H1 (cell line): ENCODE data around the gene SBNO2. TPM values are rescaled to one million over a fixed set of nuclear protein-coding genes. Genes with fewer than 3 reads are reported as not detected.

Experiments
- CHD2 ChIP-seq: IDR thresholded peaks from 2 replicates; pipeline ENCODE4 v1.6.1; 2012; ENCODE audit warnings: low read length, improper control_type of control experiment
- EGR1 ChIP-seq: IDR thresholded peaks from 2 replicates; pipeline ENCODE4 v1.6.1; 2011; ENCODE audit warnings: low read depth, low read length, borderline replicate concordance
- KDM1A ChIP-seq: fragments of 200-600, 300-600 bp; sonication (generic); IDR thresholded peaks from 2 replicates; pipeline ENCODE4 v1.7.1; 2016; ENCODE audit warnings: mild to moderate bottlenecking, low read length, borderline replicate concordance
- PHF8 ChIP-seq: fragments of 200-600 bp; sonication (generic); conservative IDR thresholded peaks from 2 replicates; pipeline ENCODE4 v1.7.1; 2012; ENCODE audit warnings: low read depth, mild to moderate bottlenecking, inconsistent platforms, low read length, moderate library complexity
- POLR2A ChIP-seq, 2 experiments: IDR thresholded peaks; 1 replicate in 1 of 2; 2 replicates in 1 of 2; pipeline ENCODE4 v1.6.1; 2011; ENCODE audit warnings: low read depth in 2 of 2, low read length in 2 of 2, mild to moderate bottlenecking in 2 of 2; ENCODE audit errors: control extremely low read depth in 1 of 2
- RAD21 ChIP-seq, 2 experiments: IDR thresholded peaks in 1 of 2; conservative IDR thresholded peaks in 1 of 2; 2 replicates each; pipeline ENCODE4 v1.6.1; 2011; ENCODE audit warnings: low read depth in 2 of 2, low read length in 2 of 2, improper control_type of control experiment in 1 of 2, inconsistent platforms in 1 of 2, mild to moderate bottlenecking in 1 of 2, moderate library complexity in 1 of 2
- RBBP5 ChIP-seq: IDR thresholded peaks from 2 replicates; pipeline ENCODE4 v1.7.1; 2012; ENCODE audit warnings: low read depth, mild to moderate bottlenecking, inconsistent platforms, low read length, moderate library complexity, borderline replicate concordance
- SP1 ChIP-seq: IDR thresholded peaks from 2 replicates; pipeline ENCODE4 v1.6.1; 2011; ENCODE audit warnings: low read depth, low read length
- TAF1 ChIP-seq: IDR thresholded peaks from 2 replicates; pipeline ENCODE4 v1.6.1; 2011; ENCODE audit warnings: mild to moderate bottlenecking, low read depth, low read length
- TBP ChIP-seq: IDR thresholded peaks from 2 replicates; pipeline ENCODE4 v1.6.1; 2011; ENCODE audit warnings: low read depth, low read length, improper control_type of control experiment
- TEAD4 ChIP-seq: IDR thresholded peaks from 2 replicates; pipeline ENCODE4 v1.6.1; 2012; ENCODE audit warnings: low read depth, low read length, inconsistent platforms, mixed read lengths
- YY1 ChIP-seq: IDR thresholded peaks from 2 replicates; pipeline ENCODE4 v1.6.1; 2011; ENCODE audit warnings: low read depth, mild to moderate bottlenecking, low read length
- polyA plus RNA-seq, 7 experiments: library from polyadenylated mRNA; depleted of rRNA in 3 of 7; stranded (reverse) in 5 of 7; unstranded in 2 of 7; fragments of >200 nt in 5 of 7; fragments of 200-250 nt in 2 of 7; gene quantifications; 1 replicate in 5 of 7; 2 replicates in 1 of 7; 4 replicates in 1 of 7; pipeline versions ENCODE4 v1.2.1 to v1.2.3, GENCODE V29; 2011 to 2013; ENCODE audit warnings: missing spikeins in 2 of 7, mixed read lengths in 2 of 7
- total RNA-seq: library from RNA; stranded (reverse); fragmentation: NEBNext Ultra II Directional; extraction: Animal tissue kit (Norgen Biotek cat#: 25700); gene quantifications from 2 replicates; pipeline ENCODE4 v1.2.1, GENCODE V29; 2021
- TF ChIP-seq, protein P1 (sequence below): IDR thresholded peaks from 2 replicates; pipeline ENCODE4 v1.6.1; 2011; ENCODE audit warnings: low read length, improper control_type of control experiment
- TF ChIP-seq, protein P2 (sequence below), 3 experiments: IDR thresholded peaks; 1 replicate in 2 of 3; 2 replicates in 1 of 3; pipeline versions ENCODE4 v1.5.1 to v1.6.1; 2011; ENCODE audit warnings: low read length in 3 of 3, mild to moderate bottlenecking in 3 of 3, inconsistent platforms in 2 of 3, low read depth in 1 of 3, moderate library complexity in 1 of 3; ENCODE audit not compliant: insufficient read depth in 1 of 3; ENCODE audit errors: control extremely low read depth in 1 of 3

Gene SBNO2
- total and polyA plus RNA-seq, 2 of the 8 experiments (the other 6 are each of a cell fraction or from before 2014, with no cell fraction given): 12.2 to 31.4 TPM

DNA sequence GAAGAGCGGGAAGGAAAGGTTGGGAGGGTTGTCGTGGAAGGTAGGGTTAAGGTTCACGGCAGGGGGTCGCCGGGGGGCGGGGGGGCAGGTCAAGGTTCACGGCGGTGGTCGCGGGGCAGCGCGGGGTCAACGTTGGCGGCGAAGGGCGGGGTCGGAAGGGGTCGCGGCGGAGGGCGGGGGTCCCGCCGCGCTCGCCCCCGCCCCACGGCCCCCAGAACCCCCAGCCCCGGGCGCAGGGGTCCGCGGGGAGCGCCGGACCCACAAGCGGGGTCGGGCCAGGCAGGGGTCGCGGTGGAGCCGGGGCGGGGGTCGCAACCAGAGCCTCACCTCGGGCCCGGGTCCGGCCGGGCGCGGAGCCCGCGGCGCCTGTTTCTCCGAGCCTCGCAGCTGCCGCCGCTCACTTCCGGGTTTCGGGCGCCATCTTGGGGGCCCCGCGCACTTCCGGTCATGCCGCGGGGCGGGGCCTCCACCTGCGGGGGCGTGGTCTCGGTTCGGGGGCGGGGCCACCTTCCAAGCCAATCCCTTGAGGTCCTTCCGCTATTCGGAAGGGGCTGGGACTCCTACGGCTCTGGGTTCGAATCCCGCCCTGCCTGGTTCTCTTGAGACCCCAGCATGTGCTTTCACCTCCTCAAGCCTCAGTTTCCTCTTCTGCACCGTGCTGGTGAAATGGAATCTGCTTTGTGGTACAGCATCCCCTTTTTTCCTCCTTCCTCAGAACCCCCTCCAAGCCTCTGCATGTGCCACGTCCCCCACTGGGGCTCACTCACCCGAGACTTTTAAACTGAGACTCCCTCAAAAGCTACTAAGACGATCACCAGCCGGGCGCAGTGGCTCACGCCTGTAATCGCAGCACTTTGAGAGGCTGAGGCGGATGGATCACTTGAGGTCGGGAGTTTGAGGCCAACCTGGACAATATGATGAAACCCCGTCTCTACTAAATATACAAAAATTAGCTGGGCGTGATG is at the start of gene SBNO2 (continued):
- TF ChIP-seq YY1: peak; percentile 98
- TF ChIP-seq RAD21 (IDR thresholded peaks at IDR 0.05 in 1 of 2, conservative IDR thresholded peaks at IDR 0.05 in 1 of 2; ENCODE audit: low read depth in 2 of 2, low read length in 2 of 2): no peak
- TF ChIP-seq RBBP5: peak; percentile 75; the same call in 1 of the 2 replicates
- TF ChIP-seq, protein P1, sequence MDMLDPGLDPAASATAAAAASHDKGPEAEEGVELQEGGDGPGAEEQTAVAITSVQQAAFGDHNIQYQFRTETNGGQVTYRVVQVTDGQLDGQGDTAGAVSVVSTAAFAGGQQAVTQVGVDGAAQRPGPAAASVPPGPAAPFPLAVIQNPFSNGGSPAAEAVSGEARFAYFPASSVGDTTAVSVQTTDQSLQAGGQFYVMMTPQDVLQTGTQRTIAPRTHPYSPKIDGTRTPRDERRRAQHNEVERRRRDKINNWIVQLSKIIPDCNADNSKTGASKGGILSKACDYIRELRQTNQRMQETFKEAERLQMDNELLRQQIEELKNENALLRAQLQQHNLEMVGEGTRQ: peak; percentile 51; the same call in 1 of the 2 replicates
- TF ChIP-seq, protein P2, sequence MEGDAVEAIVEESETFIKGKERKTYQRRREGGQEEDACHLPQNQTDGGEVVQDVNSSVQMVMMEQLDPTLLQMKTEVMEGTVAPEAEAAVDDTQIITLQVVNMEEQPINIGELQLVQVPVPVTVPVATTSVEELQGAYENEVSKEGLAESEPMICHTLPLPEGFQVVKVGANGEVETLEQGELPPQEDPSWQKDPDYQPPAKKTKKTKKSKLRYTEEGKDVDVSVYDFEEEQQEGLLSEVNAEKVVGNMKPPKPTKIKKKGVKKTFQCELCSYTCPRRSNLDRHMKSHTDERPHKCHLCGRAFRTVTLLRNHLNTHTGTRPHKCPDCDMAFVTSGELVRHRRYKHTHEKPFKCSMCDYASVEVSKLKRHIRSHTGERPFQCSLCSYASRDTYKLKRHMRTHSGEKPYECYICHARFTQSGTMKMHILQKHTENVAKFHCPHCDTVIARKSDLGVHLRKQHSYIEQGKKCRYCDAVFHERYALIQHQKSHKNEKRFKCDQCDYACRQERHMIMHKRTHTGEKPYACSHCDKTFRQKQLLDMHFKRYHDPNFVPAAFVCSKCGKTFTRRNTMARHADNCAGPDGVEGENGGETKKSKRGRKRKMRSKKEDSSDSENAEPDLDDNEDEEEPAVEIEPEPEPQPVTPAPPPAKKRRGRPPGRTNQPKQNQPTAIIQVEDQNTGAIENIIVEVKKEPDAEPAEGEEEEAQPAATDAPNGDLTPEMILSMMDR (IDR thresholded peaks at IDR 0.05; ENCODE audit: control extremely low read depth in 1 of 3, insufficient read depth in 1 of 3, low read depth in 1 of 3, low read length in 3 of 3): no peak
- peak; percentile 77 for TF ChIP-seq PHF8
- TF ChIP-seq EGR1: peak; percentile 80; the same call in 1 of the 2 replicates
- TF ChIP-seq TBP: peak; percentile 73; the same call in 1 of the 2 replicates
- peak; percentile 96 for TF ChIP-seq TAF1
- TF ChIP-seq SP1: peak; percentile 64; the same call in 1 of the 2 replicates
- no peak for TF ChIP-seq CHD2
- TF ChIP-seq TEAD4: no peak
- TF ChIP-seq POLR2A (IDR thresholded peaks at IDR 0.05; ENCODE audit: control extremely low read depth in 1 of 2, low read depth in 2 of 2, low read length in 2 of 2): peak in 1 of 2 experiments; percentile 77; a peak in 2 of 3 replicates
- TF ChIP-seq KDM1A: peak; percentile 53; the same call in 1 of the 2 replicates
